Vagina (tissue), 2 donors: ENCODE data around the gene MUTYH. TPM values are rescaled to one million over a fixed set of nuclear protein-coding genes. Genes with fewer than 3 reads are reported as not detected.

Experiments used
- DNase-seq, 2 donors: peaks; one replicate each; pipeline ENCODE4 v3.0.0-alpha.2; 2017; ENCODE audit errors: extremely low spot score in 2 of 2
- H3K27ac ChIP-seq: fragments of 200-600 bp; sonication (generic); one replicate; pipeline ENCODE4 v1.5.1; 2019
- H3K27me3 ChIP-seq: fragments of 200-600 bp; sonication (generic); one replicate; pipeline ENCODE4 v1.5.1; 2019
- H3K36me3 ChIP-seq, 2 donors: fragments of 200-600 bp; sonication (generic); one replicate each; pipeline ENCODE4 v1.5.1; 2017 to 2019
- H3K4me1 ChIP-seq: fragments of 200-600 bp; sonication (generic); one replicate; pipeline ENCODE4 v1.5.1; 2019
- H3K4me3 ChIP-seq, 2 donors: fragments of 200-600 bp; sonication (generic); 1 replicate in 1 of 2; 2 replicates in 1 of 2; pipeline ENCODE4 v1.5.1; 2016 to 2019
- H3K9me3 ChIP-seq: fragments of 200-600 bp; sonication (generic); one replicate; pipeline ENCODE4 v1.5.1; 2019
- POLR2A ChIP-seq, 2 donors: fragments of 450-650 bp; IDR thresholded peaks; one replicate each; pipeline ENCODE4 v1.6.1; 2017; ENCODE audit warnings: antibody characterized with exemption in 2 of 2, mild to moderate bottlenecking in 2 of 2, moderate library complexity in 2 of 2
- POLR2AphosphoS5 ChIP-seq, 2 donors: sonication (generic); formaldehyde crosslinking; IDR thresholded peaks; one replicate each; pipeline ENCODE4 v1.9.0; 2017; ENCODE audit warnings: antibody characterized with exemption in 2 of 2, mild to moderate bottlenecking in 2 of 2, low read depth in 1 of 2; ENCODE audit not compliant: insufficient read depth in 1 of 2
- intact Hi-C: fragments of 100-400 bp; cut with DNase I; formaldehyde crosslinking; loops from one replicate; pipeline ENCODE4 v1.15.1; 2023
- total RNA-seq: library from RNA; depleted of rRNA; stranded (reverse); fragments of >200 nt; gene quantifications from one replicate; pipeline ENCODE4 v1.2.3, GENCODE V29; 2016

MUTYH gene
- total RNA-seq, 1 donor from 2014 or later, result 27.0 TPM

DNA sequence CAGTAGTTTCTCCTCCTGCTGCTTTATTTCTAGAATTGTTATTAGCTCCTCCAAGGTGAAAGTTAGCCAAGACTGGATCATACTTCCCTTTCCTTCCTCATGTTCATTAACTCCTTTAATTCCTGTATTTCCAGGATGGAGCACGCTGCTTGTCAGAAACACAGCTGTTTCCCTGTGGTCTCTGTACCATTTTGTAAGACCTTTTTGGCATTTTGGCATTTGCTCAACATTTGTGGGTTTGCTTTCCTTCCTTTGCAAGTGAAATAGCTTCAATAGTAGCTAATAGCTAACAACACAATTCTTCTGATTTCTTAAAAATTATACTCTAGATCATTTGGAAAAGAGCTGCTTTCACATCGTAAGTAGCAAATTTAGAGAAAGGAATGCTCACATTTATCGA is 57.9 kb downstream of the MUTYH start:
- DNase-seq, result no peak
- Histone ChIP-seq H3K9me3 (no peaks in the 10 kb centered on the region), H3K27me3 (no peaks in the 10 kb centered on the region), H3K4me3 (no peak overlapping the region), H3K27ac (no peak overlapping the region), H3K4me1 (no peaks in the 10 kb centered on the region), H3K36me3 (no peaks in the 10 kb centered on the region)
- TF ChIP-seq POLR2AphosphoS5 (IDR thresholded peaks at IDR 0.05; ENCODE audit: insufficient read depth in 1 of 2, low read depth in 1 of 2), result no peak
- no peak for TF ChIP-seq POLR2A (IDR thresholded peaks at IDR 0.05)
- intact Hi-C loops, result no loop called here

Other genes starting within 250 kb of the MUTYH start
- gene ZSWIM5, start 133.8 kb downstream of the MUTYH start, total RNA-seq, result 2.7 TPM
- 2.2 TPM for gene HPDL, start 13.5 kb downstream of the MUTYH start, total RNA-seq
- gene TOE1, start 270 bp downstream of the MUTYH start, total RNA-seq, result 9.8 TPM
- gene TESK2, start 150.7 kb upstream of the MUTYH start, total RNA-seq, result 13.5 TPM
- not detected for gene CCDC163, start 159.6 kb upstream of the MUTYH start, total RNA-seq
- 3.2 TPM for gene MMACHC, start 159.9 kb upstream of the MUTYH start, total RNA-seq
- gene PRDX1, start 181.4 kb upstream of the MUTYH start, total RNA-seq, result 239 TPM
- 80.3 TPM for gene AKR1A1, start 210.4 kb upstream of the MUTYH start, total RNA-seq
- gene NASP, start 243.6 kb upstream of the MUTYH start, total RNA-seq, result 57.9 TPM